Bone marrow (tissue), 2 donors: ENCODE data around the gene ZXDA.
"Not testable (repeated sequence)": the region's sequence is repeated elsewhere in the genome, so short reads cannot be mapped to it uniquely, and the experiment has no call there.

Experiments used
- DNase-seq, 2 donors: peaks; one replicate each; lab custom pipeline; 2025; lab: John Stamatoyannopoulos, UW

Gene ZXDA, protein sequence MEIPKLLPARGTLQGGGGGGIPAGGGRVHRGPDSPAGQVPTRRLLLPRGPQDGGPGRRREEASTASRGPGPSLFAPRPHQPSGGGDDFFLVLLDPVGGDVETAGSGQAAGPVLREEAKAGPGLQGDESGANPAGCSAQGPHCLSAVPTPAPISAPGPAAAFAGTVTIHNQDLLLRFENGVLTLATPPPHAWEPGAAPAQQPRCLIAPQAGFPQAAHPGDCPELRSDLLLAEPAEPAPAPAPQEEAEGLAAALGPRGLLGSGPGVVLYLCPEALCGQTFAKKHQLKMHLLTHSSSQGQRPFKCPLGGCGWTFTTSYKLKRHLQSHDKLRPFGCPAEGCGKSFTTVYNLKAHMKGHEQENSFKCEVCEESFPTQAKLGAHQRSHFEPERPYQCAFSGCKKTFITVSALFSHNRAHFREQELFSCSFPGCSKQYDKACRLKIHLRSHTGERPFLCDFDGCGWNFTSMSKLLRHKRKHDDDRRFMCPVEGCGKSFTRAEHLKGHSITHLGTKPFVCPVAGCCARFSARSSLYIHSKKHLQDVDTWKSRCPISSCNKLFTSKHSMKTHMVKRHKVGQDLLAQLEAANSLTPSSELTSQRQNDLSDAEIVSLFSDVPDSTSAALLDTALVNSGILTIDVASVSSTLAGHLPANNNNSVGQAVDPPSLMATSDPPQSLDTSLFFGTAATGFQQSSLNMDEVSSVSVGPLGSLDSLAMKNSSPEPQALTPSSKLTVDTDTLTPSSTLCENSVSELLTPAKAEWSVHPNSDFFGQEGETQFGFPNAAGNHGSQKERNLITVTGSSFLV

DNA sequence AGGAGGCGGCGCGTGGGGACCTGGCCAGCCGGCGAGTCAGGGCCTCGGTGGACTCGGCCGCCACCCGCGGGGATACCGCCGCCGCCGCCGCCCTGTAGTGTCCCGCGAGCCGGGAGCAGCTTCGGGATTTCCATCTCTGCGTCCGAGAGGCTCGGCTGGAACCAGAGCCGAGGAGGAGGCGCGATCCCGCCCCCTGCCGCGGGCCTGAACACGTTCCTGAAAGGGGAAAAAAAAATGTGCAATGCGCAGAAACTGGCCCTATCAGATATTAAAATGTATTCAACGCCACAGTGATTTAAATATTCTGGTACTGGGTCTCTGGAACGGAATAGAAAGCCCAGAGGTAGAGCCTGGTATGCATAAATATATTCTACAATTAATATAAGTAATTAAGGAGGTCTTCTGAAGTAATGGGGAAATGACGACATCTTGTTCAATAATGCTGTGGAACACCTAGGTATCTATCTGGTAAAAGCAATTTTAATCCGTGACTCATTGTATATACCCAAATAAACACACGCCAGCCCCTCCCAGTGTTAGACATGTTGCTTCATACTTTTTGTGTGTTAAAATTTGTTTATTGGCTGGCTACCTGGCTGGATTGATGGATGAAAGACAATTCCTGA, at the start of gene ZXDA:
Gene ZXDA (minus strand): TSS at position 172 of the 626 bp plus-strand sequence. CDS start 38 bp downstream, at position 134.
- not testable (repeated sequence) for DNase-seq

DNA sequence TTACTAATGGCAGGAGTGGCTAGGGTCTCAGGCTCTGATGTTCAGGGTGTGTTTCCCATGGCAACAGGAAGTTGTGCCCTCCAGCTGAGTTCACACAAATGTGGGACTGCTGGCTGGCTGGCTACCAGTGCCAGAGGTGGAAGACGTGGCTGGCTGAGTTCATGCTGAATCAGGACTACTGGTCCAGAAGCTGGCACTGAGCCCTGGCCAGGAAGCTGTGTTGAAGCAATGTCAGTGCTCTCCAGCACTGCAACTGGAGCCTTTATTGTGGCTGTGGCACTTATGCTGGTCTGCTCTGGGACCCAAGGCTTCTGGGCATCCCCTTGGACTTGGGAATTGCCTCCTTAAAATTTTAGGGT, 42.0 kb upstream of the ZXDA start:
- no peak for DNase-seq

DNA sequence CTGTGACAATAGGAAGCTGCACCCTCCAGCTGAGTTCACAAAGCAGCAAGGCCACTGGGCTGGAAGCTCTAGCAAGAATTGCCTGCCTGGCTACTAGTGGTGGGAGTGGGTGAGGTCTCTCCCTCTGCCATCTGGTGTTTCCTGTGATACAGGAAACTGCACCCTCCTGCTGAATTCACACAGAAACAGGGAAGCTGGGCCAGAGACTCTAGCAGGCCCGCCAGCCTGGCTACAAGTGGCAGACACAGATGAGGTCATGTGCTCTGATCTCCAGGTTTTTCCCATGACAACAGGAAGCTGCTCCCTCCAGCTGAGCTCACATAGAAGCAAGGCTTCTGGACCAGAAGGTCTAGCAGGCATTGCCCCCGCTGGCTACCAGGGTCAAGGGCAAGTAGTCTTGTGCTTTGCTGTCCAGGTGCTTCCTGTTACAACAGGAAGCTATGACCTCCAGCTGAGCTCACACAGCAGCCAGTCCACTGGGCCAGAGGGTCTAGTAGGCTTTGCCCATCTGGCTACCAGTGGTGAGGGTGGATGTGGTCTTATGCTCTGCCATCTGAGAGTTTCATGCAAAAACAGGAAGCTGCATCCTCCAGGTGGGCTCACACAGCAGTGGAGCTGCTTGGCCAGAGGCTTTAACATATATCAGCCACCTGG, 41.5 kb upstream of the ZXDA start:
- peak in 1 of 2 donors; percentile 71 for DNase-seq

DNA sequence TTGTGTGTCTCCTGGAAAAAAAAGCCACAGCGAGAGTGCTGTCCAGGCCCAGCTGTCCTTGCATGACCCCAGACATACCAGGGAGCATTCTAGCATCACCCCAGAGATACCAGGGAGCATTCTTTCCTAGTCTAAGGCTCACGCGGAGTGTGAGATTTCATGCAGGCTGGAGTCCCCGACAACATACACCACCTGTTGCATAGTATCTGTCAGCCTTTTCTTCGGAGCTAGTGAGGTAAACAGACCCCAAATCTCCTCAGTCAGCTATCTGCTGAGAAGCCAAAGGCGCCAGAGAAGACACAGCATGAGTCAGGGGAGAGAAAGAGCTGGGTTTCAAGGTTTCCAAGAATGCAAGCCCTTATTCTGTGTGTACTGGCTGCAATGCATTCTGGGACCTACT, 23.1 kb upstream of the ZXDA start:
- DNase-seq, result no peak

DNA sequence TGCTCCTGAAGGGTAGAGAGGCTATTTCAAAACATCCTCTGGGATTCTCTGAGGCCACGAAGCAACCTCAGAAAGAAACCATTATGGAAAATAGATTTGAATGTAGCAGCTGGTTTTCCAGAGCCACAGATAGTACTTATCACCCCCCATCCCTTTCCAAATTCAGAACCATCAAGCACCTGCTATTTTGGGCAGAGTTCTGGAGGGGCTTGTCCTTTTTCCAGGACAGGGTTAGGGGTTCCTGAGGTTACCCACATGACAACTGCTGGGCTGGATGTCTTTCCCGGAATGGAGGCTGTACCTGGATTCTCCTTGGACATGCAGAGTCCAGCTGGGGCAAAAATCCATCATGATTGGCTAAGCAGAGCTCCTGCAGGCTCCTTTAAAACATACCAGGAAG, 22.0 kb upstream of the ZXDA start:
- no peak for DNase-seq

DNA sequence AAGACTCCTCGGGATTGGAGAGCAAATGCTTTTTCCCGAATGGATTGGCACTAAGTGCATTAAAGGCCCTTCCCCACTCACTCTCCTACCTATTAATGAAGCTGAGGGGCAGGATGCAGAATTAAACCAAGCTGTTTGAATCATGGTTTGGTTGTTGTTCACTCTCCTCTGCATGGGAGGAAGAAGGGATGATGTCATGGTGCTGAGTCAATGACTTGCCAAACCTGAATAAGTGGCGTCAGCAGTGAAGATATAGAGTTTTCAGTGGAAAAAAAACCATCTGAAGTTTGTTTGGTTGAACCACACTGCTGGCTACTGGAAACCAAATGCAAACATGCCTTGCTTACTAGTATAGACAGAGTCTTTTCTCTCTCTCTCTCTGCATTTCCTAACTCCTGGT, 19.8 kb upstream of the ZXDA start:
- no peak for DNase-seq

DNA sequence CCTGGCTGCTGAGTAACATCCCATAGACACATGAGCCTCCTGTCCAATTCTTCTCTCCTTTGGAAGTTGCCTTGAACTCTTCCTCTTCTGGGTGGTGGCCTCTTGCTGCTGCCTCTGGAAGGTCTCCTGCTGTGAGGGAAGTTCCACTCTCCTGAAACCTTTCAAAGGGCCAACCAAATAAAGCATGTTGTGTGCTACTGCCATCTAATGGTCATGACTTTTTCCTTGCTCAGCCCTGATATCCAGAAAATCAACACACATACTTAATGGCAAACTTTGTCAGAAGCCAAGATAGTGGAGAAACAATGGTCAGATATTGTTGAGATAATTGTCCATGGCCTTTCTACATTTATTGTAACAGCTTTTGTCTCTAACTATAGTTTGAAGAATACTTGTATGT, 19.1 kb upstream of the ZXDA start:
- no peak for DNase-seq

DNA sequence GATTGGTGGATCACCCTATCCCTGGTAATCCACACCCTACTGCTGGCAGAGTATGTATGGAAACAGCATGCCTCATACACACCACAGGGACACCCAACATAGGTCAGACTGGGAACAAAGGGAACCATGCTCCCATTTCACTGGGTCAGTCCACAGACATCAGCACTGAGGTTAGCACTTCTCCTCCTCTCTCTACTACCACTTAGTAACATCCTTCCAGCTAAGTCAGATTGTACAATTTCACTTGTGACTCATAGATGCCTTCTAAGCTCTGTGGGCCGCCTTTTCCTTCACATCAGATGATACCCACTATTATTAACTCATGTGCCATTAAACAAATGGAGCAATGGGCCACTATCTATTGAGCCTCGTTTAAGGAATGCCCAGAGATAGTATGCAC, 15.5 kb upstream of the ZXDA start:
- DNase-seq, result no peak

DNA sequence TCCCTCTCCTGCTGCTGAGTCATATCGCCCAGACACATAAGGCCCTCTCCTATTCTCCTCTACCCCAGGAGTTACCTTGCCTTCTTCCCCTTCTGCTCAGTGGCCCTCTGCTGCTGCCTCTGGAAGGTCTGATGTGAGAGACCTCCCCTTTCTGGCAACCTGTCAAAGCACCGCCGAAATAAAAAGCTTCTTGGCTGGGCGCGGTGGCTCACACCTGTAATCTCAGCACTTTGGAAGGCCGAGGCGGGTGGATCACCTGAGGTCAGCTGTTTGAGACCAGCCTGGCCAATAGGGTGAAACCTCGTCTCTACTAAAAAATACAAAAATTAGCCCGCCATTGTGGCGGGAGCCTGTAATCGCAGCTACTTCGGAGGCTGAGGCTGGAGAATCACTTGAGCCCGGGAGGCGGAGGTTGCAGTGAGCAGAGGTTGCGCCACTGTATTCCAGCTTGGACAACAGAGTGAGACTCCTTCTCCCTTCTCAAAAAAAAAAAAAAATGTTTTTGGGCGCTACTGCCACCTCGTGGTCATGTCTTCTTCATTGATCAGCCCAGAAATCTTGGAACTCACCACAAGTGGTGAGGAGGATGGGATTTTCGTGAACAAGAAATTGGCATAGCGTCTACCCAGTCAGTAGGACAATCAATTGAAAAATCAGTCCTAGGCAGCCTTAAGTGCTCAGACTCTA, 8.6 kb upstream of the ZXDA start:
- no peak for DNase-seq

DNA sequence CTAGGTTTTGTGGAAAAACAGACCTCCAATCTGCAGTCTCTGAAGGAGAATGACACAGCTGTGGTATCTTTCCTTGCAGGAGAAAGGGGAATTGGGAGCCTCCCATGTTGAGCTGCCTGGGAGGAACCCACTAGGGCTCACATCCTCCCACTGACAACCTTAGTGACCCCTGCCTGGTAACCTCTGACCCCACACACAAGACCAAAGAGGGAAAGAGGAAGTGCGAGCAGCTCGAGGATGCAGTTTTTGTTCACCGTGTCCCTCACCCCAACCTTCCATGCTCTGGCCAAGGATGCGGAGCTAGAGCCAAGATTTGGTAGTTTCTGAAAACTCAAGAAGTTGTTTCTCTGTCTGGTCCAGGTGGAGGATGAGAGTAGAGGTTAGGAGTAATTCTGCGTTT, 5.4 kb upstream of the ZXDA start:
- DNase-seq, result no peak

DNA sequence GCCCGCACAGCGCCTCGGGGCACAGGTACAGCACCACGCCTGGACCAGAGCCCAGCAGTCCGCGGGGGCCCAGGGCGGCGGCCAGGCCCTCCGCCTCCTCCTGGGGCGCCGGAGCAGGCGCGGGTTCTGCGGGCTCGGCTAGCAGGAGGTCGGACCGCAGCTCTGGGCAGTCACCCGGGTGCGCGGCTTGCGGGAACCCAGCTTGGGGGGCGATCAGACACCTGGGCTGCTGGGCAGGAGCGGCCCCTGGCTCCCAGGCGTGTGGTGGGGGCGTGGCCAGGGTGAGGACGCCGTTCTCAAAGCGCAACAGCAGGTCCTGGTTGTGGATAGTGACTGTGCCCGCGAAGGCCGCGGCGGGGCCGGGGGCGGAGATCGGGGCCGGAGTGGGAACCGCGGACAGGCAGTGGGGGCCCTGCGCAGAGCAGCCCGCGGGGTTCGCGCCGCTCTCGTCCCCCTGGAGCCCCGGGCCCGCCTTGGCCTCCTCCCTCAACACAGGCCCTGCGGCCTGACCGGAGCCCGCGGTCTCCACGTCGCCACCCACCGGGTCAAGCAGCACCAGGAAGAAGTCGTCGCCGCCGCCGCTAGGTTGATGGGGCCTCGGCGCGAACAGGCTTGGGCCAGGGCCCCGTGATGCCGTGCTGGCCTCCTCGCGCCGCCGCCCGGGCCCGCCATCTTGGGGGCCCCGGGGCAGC, 517 bp downstream of the ZXDA start:
- not testable (repeated sequence) for DNase-seq

DNA sequence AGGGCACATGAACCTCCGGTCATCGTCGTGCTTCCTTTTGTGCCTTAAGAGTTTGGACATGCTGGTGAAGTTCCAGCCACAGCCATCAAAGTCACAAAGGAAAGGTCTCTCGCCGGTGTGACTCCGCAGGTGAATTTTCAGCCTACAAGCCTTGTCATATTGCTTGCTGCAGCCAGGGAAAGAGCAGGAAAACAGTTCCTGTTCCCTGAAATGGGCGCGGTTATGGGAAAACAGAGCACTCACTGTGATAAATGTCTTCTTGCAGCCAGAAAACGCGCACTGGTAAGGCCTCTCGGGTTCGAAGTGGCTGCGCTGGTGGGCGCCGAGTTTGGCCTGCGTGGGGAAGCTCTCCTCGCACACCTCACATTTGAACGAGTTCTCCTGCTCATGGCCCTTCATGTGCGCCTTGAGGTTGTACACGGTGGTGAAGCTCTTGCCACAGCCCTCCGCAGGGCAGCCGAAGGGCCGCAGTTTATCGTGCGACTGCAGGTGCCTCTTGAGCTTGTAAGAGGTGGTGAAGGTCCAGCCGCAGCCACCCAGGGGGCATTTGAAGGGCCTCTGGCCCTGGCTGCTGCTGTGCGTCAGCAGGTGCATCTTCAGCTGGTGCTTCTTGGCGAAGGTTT, 1.2 kb downstream of the ZXDA start:
- not testable (repeated sequence) for DNase-seq

DNA sequence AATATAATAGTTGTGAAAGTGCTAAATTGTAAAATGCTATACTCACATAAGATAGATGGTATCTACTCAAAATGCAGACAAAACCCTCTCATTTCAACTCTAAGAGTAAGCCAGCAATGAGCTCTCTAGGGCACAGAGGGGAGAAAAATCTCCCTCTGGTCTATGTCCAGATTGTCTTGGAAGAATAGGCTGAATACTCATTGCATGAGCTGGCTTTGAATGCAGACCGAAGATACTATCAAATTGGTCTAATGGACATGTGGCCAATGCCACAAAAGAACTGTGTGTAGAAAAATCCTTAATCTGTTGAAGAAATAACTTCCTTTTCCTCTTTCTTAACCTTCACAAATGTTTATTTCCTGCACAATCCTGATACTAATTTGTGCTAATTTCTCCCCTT, 3.5 kb downstream of the ZXDA start:
- DNase-seq, result no peak

DNA sequence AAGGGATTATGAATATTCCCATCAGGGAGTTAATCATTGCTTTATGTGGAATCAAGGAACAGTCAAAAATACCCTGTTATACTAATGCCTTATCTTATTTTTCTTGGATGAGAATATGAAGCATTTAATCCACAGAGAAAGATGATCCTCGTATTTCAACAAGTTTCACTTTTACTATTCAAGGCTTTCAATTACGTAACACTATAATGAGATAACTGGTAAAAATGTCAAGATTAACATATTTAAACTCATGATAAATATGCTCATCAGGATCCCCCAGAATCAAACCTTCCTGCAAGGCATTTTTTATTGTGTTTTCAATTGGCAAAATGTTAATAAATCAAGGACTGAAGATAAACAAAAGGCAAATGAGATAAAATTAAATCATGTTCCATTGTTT, 5.1 kb downstream of the ZXDA start:
- DNase-seq, result no peak

DNA sequence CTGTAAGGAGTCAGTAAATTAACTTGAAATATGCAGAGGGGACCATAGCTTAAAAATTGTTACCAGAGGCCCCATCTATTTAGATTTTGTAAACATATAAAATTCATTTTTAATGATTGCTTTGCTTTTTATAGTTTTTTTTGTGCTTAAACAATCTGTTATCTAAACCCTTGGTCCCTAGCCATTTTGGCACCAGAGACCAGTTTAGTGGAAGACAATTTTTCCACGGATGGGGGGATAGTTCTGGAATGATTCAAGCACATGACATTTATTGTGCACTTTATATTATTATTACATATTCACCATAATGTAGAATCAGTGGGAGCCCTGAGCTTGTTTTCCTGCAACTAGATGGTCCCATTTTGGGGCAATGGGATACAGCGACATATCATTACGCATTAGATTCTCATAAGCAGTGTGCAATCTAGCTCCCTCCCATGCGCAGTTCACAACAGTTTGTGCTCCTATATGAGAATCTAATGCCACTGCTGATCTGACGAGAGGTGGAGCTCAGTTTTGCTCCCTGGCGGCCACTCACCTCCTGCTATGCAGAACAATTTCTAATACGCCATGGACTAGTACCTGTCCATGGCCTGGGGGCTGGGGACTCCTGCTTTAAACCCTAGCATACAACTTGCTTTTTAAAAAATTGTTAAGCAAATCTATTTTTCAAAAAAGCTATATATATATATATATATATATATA, 5.9 kb downstream of the ZXDA start:
- no peak for DNase-seq

DNA sequence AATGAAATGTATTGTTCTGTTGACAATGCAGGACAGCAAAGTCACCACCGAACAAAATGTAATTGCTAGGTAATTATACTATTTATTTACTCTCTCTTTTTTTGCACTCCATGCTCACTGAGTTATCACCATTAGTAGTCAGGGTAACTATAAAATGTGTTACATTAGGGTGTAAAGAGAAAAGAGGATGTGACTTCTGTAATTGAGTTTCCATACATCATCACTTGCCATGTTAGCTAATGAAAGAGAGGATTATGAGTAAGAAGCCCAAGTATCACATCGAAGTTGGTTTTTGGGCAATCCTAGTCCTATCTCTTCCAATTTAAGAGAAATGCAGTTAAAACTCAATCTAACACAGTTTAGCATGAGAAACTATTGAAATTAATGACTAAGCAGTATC, 7.6 kb downstream of the ZXDA start:
- DNase-seq, result no peak

DNA sequence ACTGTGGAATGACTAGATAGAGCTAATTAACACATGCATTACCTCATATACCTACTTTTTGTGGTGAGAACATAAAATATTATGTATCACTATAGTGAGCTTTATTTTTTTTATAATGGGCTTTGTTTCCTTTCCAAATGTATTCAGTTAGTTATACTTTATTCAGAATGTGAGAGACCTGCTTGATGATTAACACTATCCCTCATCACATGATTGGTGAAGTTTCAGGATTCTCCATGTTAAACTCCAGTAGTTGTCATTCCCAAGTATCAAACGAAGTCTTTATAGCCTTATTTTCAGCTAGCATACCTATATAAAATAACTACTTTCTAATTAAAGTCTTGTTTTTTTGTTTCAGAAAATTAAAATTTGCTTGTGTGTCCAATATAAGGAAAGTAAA, 8.8 kb downstream of the ZXDA start:
- no peak for DNase-seq

DNA sequence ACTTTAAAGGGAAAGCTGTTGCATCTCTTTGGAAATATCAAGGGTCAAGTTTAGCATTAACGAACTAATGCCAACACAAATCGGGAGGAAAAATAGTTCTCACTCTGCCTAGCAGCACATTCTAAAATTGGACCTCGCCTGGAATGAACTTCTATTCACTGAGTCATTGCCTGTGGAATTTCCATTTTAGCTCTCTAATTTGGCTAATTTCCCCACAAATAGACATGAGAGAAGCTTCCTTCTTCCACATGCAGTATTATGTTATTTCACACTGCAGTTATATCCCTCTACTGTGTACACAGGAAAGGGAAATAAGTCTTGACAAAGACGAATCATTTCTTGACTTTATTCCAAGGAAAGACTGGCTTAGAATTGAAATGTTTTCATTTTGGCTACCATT, 9.3 kb downstream of the ZXDA start:
- no peak for DNase-seq

DNA sequence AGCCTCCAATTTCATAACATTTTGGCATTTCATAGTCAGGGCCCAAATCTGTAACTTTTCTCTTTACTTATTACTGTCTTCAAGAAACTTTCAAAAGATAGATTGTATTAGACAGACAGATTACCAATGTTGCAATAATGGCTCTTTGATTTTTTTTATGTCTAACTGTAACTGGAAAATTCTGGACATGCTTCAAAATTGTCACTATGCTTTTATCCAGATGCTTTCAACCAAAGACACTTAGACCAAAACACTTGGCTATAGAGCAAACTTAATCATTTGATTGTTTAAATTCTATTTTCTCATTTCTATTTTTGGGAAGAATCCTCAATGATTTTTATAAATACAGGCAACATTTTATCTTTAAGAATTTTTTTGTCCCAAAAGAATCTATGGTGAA, 10.4 kb downstream of the ZXDA start:
- DNase-seq, result no peak

DNA sequence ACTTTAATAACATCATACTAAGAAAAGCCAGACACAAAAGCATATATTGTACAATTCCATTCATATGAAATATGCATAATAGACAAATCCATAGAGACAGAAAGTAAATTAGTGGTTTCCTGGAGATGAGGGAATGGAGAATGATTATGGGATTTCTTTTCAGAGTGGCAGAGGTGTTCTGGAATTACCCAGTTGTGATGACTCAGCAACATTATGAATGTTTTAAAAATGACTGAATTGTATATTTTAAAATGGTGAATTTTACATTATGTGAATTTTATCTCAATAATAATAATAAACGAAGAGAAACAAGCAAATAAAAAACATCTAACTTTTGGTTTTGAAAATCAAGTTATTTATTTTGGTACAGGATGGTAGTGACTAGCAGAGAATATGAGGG, 11.2 kb downstream of the ZXDA start:
- DNase-seq, result no peak
